ENCODE results near the gene TARP.
A peak's percentile ranks its signal among the peaks of the same experiment; 100 is the strongest.

TARP gene

GRCh38 chr7:38215735-38216670 lies 57.4 kb downstream of the TARP start:
- peak; percentile 52 for DNase-seq (ENCODE audit: low read depth)

GRCh38 chr7:38215115-38215514 lies 58.3 kb downstream of the TARP start:
- DNase-seq (ENCODE audit: low read depth) = no peak

GRCh38 chr7:38211940-38212339 lies 61.5 kb downstream of the TARP start:
- DNase-seq (ENCODE audit: low read depth) = no peak

DNA sequence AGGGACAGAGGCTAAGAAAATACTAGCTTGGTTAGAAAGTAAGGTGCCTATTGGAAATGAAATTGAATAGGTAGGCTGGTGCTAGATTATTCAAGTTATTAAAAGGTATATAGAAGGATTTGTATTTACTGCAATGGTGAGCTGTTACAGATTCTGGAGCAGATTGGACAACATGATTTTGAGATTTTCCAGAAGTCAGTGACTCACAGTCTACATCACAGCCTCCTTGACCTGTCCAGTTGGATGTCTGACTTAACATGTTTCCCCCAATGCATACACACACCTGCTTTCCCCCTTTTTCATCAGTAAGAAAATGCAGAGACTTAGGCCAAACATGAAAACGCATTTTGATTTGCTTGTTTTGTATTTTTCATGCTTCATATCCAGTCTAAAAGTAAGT lies 62.0 kb downstream of the TARP start:
- no peak for DNase-seq (ENCODE audit: low read depth)

All from activated T-helper 1 cell treated with Interleukin-2 at 50 U/mL for 16 hours (primary cell).